Glomerular visceral epithelial cell (primary cell): ENCODE results near the gene MAGI1.

Experiments
- DNase-seq: peaks from one replicate; pipeline ENCODE4 v3.0.0-alpha.2; 2016; ENCODE audit errors: extremely low spot score

The MAGI1 gene

GRCh38 chr3:65716071-65716751, 322.5 kb downstream of the MAGI1 start:
- no peak for DNase-seq

GRCh38 chr3:65714134-65714533, 324.6 kb downstream of the MAGI1 start:
- DNase-seq, result peak; percentile 38

DNA sequence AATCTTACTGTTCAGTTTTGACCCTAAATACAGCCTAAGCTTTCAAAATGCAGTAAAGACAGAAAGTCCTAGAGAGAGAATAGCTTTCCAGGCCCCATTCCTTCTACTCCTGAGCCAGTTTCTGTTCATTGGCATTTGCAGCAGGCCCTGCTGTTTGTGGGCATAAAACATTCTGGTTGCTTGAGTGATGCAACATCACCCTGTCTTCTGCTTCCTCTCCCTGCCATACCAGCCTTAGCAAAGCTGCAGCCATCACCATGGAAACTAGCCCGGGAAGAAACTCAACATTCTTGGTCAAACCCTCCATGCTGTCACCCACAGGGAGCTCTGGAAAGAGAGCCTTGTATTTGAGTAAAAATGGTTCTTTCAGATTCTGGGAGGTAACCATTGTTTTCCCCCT, 325.7 kb downstream of the MAGI1 start:
- DNase-seq, result peak; percentile 46

DNA sequence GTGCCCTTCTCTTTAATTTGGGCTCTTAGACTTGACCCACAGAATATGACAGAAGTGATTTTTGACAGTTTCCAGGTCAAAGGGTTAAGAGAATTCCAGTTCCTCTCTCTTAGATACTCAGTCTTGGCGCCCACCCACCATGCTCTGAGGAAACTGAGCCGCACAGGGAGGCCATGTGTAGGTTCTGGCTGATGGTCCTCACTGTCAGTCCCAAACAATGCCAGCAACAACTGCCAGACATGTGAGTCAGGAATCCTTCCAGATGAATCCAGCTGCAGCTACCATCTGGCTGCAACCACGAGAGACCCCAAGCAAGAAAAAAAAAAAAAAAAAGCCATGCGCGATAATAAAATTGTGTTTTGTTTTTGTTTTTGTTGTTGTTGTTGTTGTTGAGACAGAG, 326.6 kb downstream of the MAGI1 start:
- DNase-seq, result no peak

DNA sequence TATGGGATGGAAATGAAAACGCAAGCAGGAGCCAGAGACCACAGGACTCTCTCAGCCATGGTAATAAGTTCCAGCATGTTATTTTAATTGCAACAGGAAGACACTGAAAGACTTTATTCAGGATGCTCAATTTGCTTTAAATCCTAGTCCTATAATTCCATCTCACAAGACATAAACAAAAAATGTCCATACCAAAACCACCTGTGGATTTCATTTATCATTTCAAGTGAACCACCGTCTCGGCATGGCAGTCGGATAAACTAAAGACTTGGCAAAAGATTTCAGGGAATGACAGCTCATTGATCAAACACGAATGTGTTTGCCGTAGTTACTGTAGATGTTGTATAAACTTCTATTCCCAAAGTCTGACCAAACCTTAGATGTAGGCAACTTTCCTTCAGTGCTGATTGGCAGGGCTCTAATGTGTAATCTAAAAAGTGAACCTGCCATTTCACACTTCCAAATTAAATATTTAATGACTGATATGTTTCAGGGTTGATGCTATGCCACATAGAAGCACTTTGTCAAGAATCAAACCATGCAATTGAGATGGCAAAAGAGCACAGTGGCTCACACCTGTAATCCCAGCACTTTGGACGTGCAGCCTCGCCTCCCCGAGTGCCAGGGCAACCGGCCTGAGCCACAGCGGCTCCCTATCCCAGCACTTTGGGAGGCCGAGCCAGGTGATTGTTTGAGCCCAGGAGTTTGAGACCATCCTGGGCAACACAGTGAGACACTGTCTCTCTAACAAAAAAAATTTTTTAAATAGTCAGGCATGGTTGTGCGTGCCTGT, 331.7 kb downstream of the MAGI1 start:
- DNase-seq, result no peak

- no peak for DNase-seq
These were observed 332.4 kb downstream of the MAGI1 start for GRCh38 chr3:65706301-65706700.

GRCh38 chr3:65703820-65704219, 334.9 kb downstream of the MAGI1 start:
- no peak for DNase-seq

DNA sequence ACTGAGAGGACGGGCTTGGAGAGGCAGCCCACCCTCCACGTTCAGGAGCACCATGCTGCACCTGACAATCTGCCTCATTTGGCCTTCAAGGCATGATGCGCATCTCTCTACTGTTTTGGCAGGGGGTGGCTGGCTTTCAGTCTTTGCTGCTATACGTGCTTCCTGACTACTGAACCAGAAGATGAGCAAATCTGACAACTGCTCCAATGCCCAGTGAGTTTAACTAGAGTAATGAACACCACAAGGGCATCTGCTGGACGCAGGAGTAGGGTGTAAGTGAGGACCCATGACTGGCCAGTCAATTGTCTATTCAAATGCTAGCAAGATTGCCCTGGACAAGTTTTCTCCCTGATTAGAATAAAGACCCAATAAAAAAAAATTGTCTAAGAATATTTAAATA, 335.7 kb downstream of the MAGI1 start:
- DNase-seq, result no peak

DNA sequence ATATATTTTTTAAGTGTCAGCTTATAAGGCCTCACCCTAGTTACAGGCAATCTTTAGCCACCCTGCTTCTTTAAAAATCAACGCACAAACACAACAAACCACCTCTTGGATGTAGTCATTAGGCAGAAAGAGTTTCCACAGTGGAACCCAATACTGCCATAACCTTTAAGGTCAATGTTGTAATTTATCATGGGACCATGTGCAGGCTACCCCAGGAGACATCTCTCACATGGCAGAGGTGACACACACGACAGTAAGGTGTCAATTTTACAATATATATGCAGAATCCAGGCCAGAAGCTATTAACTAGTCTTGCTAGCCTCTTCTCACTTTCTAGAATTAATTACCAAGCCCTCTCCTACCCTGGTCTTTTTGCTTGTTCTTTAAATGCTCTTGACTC, 336.5 kb downstream of the MAGI1 start:
- DNase-seq, result no peak

GRCh38 chr3:65701516-65701915, 337.2 kb downstream of the MAGI1 start:
- no peak for DNase-seq

DNA sequence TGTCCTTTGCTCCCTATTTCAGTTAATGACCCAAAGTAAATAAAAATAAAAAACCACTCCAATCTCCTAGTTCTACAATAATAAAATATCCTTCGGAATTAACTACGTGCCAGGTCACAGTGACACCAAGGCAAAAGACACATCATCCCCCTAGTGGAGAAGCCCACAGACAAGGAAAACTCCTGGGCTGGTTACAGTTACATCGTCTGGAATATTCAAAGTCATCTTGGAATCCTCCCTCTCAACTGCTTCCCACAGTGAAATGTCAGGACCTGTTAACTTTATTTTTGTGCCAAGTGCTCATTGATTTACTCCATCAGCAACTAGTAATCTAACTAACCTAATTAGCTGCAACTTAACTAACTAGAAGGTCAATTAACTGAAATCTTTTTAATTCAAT, 349.3 kb downstream of the MAGI1 start:
- DNase-seq, result no peak

DNA sequence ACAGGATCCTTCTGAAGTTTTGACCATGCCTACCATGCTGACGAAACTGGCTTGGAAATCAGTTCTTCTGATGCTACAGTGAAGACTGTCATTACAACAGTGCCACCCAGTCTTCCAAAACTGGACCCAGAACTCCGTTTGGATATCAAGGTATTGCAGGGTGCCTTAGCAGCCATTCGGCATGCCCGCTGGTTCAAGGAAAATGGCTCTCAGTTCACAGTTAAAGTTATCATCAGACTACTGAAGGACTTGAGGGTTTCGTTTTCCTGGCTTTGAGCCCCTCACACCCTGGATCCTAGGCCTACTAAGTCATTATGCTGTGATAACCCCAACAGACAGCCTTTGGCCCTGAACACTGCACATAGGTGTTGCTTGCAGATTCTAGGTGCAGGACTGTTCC, 351.0 kb downstream of the MAGI1 start:
- DNase-seq, result no peak

DNA sequence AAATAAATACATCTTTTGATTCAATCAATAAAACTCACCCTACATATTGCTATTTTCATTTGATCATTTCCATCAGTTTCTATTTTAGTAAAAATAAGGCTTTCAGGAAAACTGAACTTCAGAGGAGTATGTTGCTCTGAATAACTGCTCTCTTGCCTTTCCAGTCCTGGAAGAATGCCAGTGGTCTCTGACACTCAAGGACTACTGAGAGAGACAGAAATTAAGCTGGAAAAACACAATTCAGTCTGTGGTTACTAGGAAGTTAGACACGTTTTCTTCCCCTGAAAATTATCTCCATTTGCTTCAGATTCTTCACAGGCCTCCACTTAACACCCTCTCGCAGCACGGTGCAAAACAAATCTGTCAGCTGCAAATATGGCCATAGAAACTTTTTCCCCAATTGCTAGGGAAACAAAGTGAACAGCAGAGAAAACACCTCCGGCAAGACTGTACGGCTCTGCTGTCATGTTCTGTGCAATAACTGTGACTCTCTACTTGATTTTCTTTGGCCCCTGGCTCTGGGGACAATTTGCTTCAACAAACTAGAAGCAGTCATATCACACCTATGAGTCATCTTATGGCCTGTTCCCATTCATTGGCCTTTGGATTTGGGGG, 353.0 kb downstream of the MAGI1 start:
- DNase-seq, result peak; percentile 3

DNA sequence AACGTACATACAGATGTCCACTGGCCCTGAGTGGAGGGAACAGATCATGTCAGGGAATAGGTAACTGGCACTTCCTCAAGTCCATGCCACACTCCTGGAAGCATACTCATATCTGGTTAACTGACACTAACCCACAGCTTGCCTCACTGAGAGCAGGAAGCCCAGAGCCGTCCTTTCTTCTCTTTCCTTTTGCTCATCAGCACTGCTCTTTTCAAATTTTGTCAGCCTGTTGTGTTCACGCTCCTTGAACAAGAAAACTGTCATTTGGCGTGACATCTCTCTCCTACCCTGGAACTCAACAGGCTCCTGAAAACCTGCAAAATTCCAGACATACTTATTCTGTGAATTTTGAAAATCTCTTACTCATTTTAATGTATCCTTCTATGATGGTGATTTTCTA, 360.2 kb downstream of the MAGI1 start:
- no peak for DNase-seq

- DNase-seq, result peak; percentile 38
These were observed 361.2 kb downstream of the MAGI1 start for GRCh38 chr3:65677486-65678010.

GRCh38 chr3:65676580-65676979, 362.1 kb downstream of the MAGI1 start:
- no peak for DNase-seq

DNA sequence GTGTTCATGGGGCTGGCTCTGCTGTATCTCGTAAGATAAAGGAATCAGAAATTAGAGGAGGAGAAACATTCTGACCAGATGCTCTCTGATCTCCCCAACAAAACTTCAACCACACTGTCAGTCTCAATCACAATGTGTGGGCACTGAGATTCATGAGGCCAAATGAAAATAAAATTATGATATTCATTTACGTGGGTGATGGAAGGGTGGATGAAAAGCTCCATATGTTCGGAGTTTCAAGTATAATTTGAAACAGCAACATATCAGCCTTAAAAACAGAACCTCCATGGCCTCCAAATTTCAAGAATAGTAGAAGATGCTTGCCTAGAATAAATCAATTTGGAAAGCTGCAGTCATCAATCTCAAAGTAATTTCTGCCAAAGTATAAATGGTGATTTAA, 363.7 kb downstream of the MAGI1 start:
- DNase-seq, result no peak

GRCh38 chr3:65674226-65674625, 364.5 kb downstream of the MAGI1 start:
- no peak for DNase-seq

DNA sequence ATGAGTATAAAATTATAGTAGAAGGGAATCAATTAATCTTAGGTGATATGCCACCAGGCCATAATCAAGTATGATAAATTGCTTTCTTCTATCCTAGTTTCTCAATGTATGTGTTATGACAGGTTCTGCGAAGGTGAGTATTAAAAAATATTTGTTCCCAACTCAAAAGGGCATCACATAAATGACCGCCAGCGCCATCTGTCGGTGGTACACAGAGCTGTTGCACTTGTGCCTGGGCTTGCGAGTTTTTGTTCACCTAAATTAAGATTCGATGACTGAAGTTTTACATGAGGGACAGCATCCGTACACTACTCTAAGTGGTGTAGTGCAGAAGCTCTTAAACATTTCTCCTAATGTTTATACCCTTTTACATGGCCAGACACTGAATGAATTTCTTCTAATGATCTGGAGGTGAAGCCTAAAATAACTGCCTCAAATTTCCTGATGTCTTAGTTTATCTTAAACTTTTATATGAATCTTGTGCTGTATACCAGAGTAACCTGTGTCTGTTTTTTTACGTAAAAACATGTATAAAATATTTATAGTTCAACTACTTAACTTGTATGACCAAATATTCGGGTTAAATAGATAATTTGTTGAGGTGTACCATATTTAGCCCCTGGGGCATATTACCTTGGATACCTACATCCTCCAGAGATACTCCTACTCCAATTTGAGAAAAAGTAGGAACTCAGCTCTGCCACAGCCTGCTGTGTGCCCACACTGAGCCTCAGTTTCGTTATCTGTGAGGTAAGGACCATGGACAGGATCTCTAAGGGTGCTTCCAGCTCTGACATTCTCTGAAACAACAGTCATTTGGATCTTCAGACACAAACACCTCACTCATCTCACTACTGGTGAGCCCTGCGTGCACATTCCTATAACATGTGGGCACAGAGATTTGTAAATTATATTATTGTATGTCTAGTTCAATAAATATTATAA, 365.6 kb downstream of the MAGI1 start:
- peak; percentile 53 for DNase-seq

DNA sequence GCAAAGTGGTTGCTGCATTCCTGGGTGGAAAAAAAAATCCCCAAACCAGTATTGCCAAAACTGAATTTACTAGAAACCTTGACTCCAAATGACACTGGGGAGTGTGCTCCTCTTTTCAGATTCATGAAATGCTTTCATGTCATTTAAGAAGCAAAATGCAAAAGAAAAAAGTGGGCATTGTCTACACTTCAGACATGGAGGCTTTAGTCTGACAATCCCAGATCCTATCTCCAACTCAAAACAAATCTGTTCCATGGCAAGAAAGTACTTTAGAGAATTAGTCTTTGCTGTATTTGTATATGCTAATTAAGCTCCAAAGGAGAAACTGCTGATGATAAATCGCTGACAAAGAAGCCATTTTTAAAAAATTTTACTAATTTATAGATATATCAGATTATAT, 366.7 kb downstream of the MAGI1 start:
- DNase-seq, result no peak

DNA sequence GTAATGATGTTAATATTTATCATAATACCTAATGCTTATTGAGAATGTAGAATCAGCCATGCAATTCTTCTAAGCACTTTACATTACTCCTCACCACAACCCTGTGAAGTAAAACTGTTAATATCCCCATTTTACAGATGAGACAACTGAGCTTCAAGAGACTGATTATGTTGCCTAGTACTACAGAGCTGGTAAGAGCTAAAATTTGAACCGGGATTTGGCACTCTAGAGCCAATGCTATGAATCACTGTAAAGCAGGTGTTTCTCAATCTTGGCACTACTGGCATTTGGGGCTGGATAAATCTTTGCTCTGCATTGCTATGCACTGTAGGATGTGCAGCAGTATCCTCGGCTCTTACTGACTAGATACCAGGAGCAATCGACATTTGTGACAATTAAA, 367.7 kb downstream of the MAGI1 start:
- no peak for DNase-seq
